K562 treated with DMSO at 1 percent for 48 hours (cell line): ENCODE measurements around the gene DDX27. TPM values are rescaled to one million over a fixed set of nuclear protein-coding genes. Genes with fewer than 3 reads are reported as not detected.

Experiments used
- total RNA-seq: library from RNA; unstranded; fragments of 300-600 nt; gene quantifications from 2 replicates; pipeline ENCODE4 v1.2.3, GENCODE V29; 2022; ENCODE audit warnings: low replicate concordance; ENCODE audit errors: extremely low read depth

The DDX27 gene, protein sequence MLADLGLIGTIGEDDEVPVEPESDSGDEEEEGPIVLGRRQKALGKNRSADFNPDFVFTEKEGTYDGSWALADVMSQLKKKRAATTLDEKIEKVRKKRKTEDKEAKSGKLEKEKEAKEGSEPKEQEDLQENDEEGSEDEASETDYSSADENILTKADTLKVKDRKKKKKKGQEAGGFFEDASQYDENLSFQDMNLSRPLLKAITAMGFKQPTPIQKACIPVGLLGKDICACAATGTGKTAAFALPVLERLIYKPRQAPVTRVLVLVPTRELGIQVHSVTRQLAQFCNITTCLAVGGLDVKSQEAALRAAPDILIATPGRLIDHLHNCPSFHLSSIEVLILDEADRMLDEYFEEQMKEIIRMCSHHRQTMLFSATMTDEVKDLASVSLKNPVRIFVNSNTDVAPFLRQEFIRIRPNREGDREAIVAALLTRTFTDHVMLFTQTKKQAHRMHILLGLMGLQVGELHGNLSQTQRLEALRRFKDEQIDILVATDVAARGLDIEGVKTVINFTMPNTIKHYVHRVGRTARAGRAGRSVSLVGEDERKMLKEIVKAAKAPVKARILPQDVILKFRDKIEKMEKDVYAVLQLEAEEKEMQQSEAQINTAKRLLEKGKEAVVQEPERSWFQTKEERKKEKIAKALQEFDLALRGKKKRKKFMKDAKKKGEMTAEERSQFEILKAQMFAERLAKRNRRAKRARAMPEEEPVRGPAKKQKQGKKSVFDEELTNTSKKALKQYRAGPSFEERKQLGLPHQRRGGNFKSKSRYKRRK
- total RNA-seq = not detected in 2 replicates

GRCh38 chr20:49219091-49219923 lies at the start of gene DDX27:
DDX27 (plus strand) TSS chr20:49219416; CDS start chr20:49219449, 33 bp downstream.

DNA sequence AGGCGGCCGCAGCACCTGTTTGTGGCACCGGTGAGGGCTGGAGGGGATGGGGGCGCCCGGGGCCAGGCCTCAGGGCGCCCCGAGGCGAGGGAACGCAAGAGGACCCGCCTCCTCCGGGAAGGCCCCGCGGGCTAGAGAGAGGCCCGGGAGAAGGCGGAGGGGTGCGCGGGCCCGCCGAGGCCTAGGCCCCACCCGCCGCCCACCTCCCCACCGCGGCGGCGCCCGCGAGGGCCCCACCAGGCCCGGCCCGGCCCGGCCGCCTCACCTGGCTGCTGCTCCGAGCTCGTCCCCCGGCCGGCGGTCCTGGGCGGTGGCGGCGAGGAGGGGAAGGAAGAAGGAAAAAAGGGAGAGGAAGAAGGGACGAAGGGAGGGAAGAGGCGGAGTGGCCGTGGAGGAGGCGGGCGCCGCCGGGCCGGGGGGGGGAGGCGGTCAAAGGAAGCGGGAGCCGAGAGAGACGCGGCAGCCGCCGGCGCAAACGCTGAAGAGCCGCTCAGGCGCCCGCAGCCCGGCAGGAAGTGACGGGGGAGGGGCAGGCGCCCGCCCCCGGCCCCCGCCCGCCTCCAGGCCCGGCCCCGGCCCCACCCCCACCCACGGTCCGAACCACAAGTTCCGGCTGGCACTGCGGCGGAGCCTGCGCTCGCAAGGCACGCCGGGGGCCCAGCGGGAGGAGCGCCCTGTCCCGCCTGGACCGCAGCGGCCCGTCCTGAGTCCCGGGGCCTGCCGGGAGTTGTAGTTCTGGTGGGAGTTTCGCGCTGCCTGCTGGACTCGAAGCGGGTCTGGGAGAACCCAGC lies 31.2 kb upstream of the DDX27 start, which contains the start of gene STAU1:
Gene STAU1, minus strand, starts transcription at position 484 of the 791 bp plus-strand sequence. CDS start 22,133 bp downstream, outside the sequence.

GRCh38 chr20:49278036-49278817 lies 59.0 kb downstream of the DDX27 start, which contains the start of gene ZNFX1:
ZNFX1 (minus strand) TSS chr20:49278057; CDS start chr20:49275839, 2,218 bp downstream.

Other genes with a start within 250 kb of the DDX27 start
- gene CSE1L, start 173.1 kb upstream of the DDX27 start, total RNA-seq = not detected in 2 replicates
- gene STAU1, start 31.1 kb upstream of the DDX27 start, total RNA-seq = not detected in 2 replicates
- not detected in 2 replicates for gene ZNFX1, start 58.6 kb downstream of the DDX27 start, total RNA-seq